Endometrial microvascular endothelial cells (primary cell): ENCODE measurements around the gene KRT72. TPM values are rescaled to one million over a fixed set of nuclear protein-coding genes. Genes with fewer than 3 reads are reported as not detected.

Source experiments
- in situ Hi-C: cut with HindIII; loops from 2 replicates; pipeline ENCODE4 v1.10.0; 2017; ENCODE audit warnings: low sequenced_read_pairs, low pct_unique_long_range_greater_than_20kb; ENCODE audit errors: inconsistent ontology term
- total RNA-seq: library from RNA; depleted of rRNA; stranded (reverse); fragments of >200 nt; gene quantifications from one replicate; pipeline ENCODE4 v1.2.3, GENCODE V29; 2015; ENCODE audit errors: inconsistent ontology term

KRT72 gene
- total RNA-seq, 1 donor from 2014 or later: not detected

GRCh38 chr12:52558781-52559445 lies 42.4 kb downstream of the KRT72 start:
- in situ Hi-C loops: no loop called here

- in situ Hi-C loops: no loop called here
These were observed 43.8 kb downstream of the KRT72 start for GRCh38 chr12:52557476-52557875.

GRCh38 chr12:52555577-52555976 lies 45.7 kb downstream of the KRT72 start:
- in situ Hi-C loops: no loop called here

GRCh38 chr12:52552681-52553195 lies 48.5 kb downstream of the KRT72 start, which contains the start of gene KRT71:
TSS of gene KRT71 (minus strand) at chr12:52553145. CDS start at chr12:52553077, 68 bp downstream.
- in situ Hi-C loops: no loop called here

GRCh38 chr12:52552055-52552454 lies 49.2 kb downstream of the KRT72 start:
- in situ Hi-C loops: no loop called here

- in situ Hi-C loops: no loop called here
These were observed 49.9 kb downstream of the KRT72 start for GRCh38 chr12:52551216-52551865.

- in situ Hi-C loops: no loop called here
These were observed 55.1 kb downstream of the KRT72 start for GRCh38 chr12:52546126-52546525.

- in situ Hi-C loops: no loop called here
These were observed 57.0 kb downstream of the KRT72 start for GRCh38 chr12:52543985-52544883.

- in situ Hi-C loops: no loop called here
These were observed 58.4 kb downstream of the KRT72 start for GRCh38 chr12:52542785-52543318.

GRCh38 chr12:52542157-52542556 lies 59.1 kb downstream of the KRT72 start:
- in situ Hi-C loops: no loop called here

- in situ Hi-C loops: no loop called here
These were observed 59.6 kb downstream of the KRT72 start for GRCh38 chr12:52541709-52542108.

- in situ Hi-C loops: no loop called here
These were observed 60.7 kb downstream of the KRT72 start for GRCh38 chr12:52540531-52540930.

GRCh38 chr12:52539821-52540173 lies 61.5 kb downstream of the KRT72 start:
- in situ Hi-C loops: no loop called here

GRCh38 chr12:52539083-52539820 lies 62.0 kb downstream of the KRT72 start:
- in situ Hi-C loops: no loop called here

- in situ Hi-C loops: no loop called here
These were observed 64.2 kb downstream of the KRT72 start for GRCh38 chr12:52537101-52537500.
